Measurements from ENCODE around the gene MS4A4E. TPM values are rescaled to one million over a fixed set of nuclear protein-coding genes. Genes with fewer than 3 reads are reported as not detected.

MS4A4E gene
- total RNA-seq, 1 donor from 2014 or later = not detected

DNA sequence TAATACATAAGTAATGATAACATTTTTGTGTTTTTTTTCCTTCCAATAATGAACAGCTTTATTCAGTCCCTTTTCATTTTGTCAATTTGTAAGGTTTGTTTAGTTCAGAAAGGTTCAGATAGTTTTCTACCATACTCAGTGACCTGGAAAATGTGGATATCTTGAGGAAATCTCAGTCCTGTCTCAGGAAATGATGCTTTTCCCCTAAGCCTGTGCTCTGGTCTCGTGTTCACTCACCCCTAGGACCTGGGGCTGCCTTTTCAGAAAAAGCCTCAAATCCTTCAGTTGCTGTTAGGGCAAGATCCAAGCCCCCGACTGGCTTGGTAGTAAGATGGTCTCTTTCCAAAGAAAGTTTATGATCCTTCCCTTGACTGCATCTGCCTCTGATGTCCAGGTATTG is 81.8 kb downstream of the MS4A4E start:
- Histone ChIP-seq H3K27ac (no peak overlapping the region), H4K20me1 (ENCODE audit: low read depth) (no peaks in the 10 kb centered on the region), H3K4me3 (no peak overlapping the region), H3K27me3 (no peaks in the 10 kb centered on the region), H3K9me3 (ENCODE audit: low read depth) (peaks cover 6% of the 10 kb centered on the region), H3K79me2 (ENCODE audit: low read depth) (no peaks in the 10 kb centered on the region), H3K4me1 (no peaks in the 10 kb centered on the region), H2AFZ (replicated peaks) (no peak overlapping the region), H3K36me3 (no peaks in the 10 kb centered on the region), H3F3A (ENCODE audit: low read depth) (no peaks in the 10 kb centered on the region), H3K9ac (no peak overlapping the region), H3K4me2 (no peak overlapping the region)
- no peaks in the 10 kb centered on the region for H3K4me1 Mint-ChIP-seq
- no peak for DNase-seq (ENCODE audit: low spot score)
- no peak overlapping the region for H3K27ac Mint-ChIP-seq
- H3K4me3 Mint-ChIP-seq = no peak overlapping the region
- TF ChIP-seq EZH2 (IDR thresholded peaks at IDR 0.05) = no peak
- TF ChIP-seq EZH2phosphoT487 (IDR thresholded peaks at IDR 0.05) = no peak
- TF ChIP-seq, protein P1, sequence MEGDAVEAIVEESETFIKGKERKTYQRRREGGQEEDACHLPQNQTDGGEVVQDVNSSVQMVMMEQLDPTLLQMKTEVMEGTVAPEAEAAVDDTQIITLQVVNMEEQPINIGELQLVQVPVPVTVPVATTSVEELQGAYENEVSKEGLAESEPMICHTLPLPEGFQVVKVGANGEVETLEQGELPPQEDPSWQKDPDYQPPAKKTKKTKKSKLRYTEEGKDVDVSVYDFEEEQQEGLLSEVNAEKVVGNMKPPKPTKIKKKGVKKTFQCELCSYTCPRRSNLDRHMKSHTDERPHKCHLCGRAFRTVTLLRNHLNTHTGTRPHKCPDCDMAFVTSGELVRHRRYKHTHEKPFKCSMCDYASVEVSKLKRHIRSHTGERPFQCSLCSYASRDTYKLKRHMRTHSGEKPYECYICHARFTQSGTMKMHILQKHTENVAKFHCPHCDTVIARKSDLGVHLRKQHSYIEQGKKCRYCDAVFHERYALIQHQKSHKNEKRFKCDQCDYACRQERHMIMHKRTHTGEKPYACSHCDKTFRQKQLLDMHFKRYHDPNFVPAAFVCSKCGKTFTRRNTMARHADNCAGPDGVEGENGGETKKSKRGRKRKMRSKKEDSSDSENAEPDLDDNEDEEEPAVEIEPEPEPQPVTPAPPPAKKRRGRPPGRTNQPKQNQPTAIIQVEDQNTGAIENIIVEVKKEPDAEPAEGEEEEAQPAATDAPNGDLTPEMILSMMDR (IDR thresholded peaks at IDR 0.05) = no peak
- H3K9me3 Mint-ChIP-seq = no peaks in the 10 kb centered on the region
- no peaks in the 10 kb centered on the region for H3K36me3 Mint-ChIP-seq
- no peaks in the 10 kb centered on the region for H3K27me3 Mint-ChIP-seq (ENCODE audit: insufficient read depth, low read depth)

DNA sequence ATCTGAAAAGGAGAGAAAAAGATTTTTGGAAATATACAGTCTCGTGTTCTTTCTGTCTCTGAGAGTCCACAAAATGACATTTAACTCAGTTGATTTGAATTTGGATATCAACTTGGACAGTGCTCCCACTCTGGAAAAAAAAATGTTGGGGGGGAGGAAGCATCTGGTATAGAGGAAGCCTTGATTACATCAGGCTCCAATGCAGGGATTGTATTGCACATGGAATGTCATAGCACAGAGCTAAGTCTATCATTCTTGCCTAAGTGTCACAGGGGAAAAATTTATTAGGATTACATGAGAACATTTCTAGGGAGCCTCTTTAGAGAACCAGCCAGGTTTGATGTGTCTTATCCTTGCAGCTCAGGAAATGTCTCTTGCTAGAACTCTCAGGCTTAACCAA is 83.1 kb downstream of the MS4A4E start:
- TF ChIP-seq, protein P1 (IDR thresholded peaks at IDR 0.05) = no peak
- TF ChIP-seq EZH2phosphoT487 (IDR thresholded peaks at IDR 0.05) = no peak
- H3K36me3 Mint-ChIP-seq = no peaks in the 10 kb centered on the region
- H3K27me3 ChIP-seq = no peaks in the 10 kb centered on the region

GRCh38 chr11:60159284-60159683 is 83.7 kb downstream of the MS4A4E start:
- Histone ChIP-seq H3K27ac (no peak overlapping the region), H3K9ac (no peak overlapping the region), H4K20me1 (ENCODE audit: low read depth) (no peaks in the 10 kb centered on the region), H3K4me3 (no peak overlapping the region), H3K36me3 (no peaks in the 10 kb centered on the region), H3K9me3 (ENCODE audit: low read depth) (peaks cover 7% of the 10 kb centered on the region), H3F3A (ENCODE audit: low read depth) (no peaks in the 10 kb centered on the region), H2AFZ (replicated peaks) (no peak overlapping the region), H3K4me2 (no peak overlapping the region), H3K27me3 (no peaks in the 10 kb centered on the region), H3K4me1 (no peaks in the 10 kb centered on the region), H3K79me2 (ENCODE audit: low read depth) (no peaks in the 10 kb centered on the region)
- Mint-ChIP-seq H3K36me3 (no peaks in the 10 kb centered on the region), H3K27me3 (ENCODE audit: insufficient read depth, low read depth) (no peaks in the 10 kb centered on the region), H3K4me3 (no peak overlapping the region), H3K9me3 (no peaks in the 10 kb centered on the region), H3K4me1 (no peaks in the 10 kb centered on the region), H3K27ac (no peak overlapping the region)
- no peak for DNase-seq (ENCODE audit: low spot score)
- TF ChIP-seq, protein P1 (IDR thresholded peaks at IDR 0.05) = no peak
- TF ChIP-seq EZH2 (IDR thresholded peaks at IDR 0.05) (no peak), EZH2phosphoT487 (IDR thresholded peaks at IDR 0.05) (no peak)

More for the DNA sequence above, 83.1 kb downstream of the MS4A4E start:
- Histone ChIP-seq H3K9ac (no peak overlapping the region), H3K27ac (no peak overlapping the region), H3K4me2 (no peak overlapping the region), H3K4me1 (no peaks in the 10 kb centered on the region), H3K4me3 (no peak overlapping the region), H3K79me2 (ENCODE audit: low read depth) (no peaks in the 10 kb centered on the region), H4K20me1 (ENCODE audit: low read depth) (no peaks in the 10 kb centered on the region), H3K36me3 (no peaks in the 10 kb centered on the region), H3K9me3 (ENCODE audit: low read depth) (peaks cover 7% of the 10 kb centered on the region), H3F3A (ENCODE audit: low read depth) (no peaks in the 10 kb centered on the region), H2AFZ (replicated peaks) (no peak overlapping the region)
- Mint-ChIP-seq H3K4me3 (no peak overlapping the region), H3K9me3 (no peaks in the 10 kb centered on the region), H3K27ac (no peak overlapping the region), H3K27me3 (ENCODE audit: insufficient read depth, low read depth) (no peaks in the 10 kb centered on the region), H3K4me1 (no peaks in the 10 kb centered on the region)
- no peak for DNase-seq (ENCODE audit: low spot score)
